Erythroblast (primary cell): ENCODE measurements around the gene SH3BP5.

ENCODE experiments used
- GATA1 ChIP-seq: IDR thresholded peaks from 2 replicates; pipeline ENCODE4 v1.6.1; 2011; ENCODE audit warnings: low read depth, mild to moderate bottlenecking, control low read depth, low read length, moderate library complexity
- POLR2A ChIP-seq: IDR thresholded peaks from 2 replicates; pipeline ENCODE4 v1.6.1; 2011; ENCODE audit warnings: mild to moderate bottlenecking, low read length

DNA sequence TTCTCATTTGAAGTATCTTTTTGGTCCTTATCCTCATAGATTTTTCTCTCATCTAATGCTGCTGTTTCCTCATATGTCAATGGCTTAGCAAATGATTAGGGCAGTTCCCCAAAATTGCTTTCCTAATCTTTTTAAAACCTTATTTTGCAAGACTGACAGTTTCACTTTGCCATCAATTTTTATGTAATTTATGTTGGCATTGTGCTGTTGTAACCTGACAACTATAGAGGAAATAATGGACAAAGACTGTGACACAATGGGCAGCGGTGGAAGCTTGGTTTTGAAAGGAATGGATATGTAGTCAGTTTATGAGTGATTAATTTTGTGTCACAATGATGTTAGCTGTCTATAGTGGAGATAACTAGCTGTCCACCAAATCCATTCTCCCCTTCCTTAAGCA is 10.6 kb upstream of the SH3BP5 start:
- TF ChIP-seq POLR2A: no peak
- no peak for TF ChIP-seq GATA1
